SK-N-MC (cell line): ENCODE measurements around the gene NEDD8.

Experiments
- DNase-seq: peaks from one replicate; pipeline ENCODE4 v3.0.0-alpha.2; 2011; ENCODE audit warnings: low read depth, low spot score
- H3K27ac ChIP-seq: fragments of 200-600 bp; sonication (generic); 2 replicates; pipeline ENCODE4 v1.5.1; 2016; ENCODE audit warnings: mixed run types
- H3K36me3 ChIP-seq: fragments of 200-600 bp; sonication (generic); 2 replicates; pipeline ENCODE4 v1.6.1; 2017; ENCODE audit warnings: antibody characterized with exemption, low read length, mixed read lengths; ENCODE audit not compliant: insufficient read depth
- H3K4me3 ChIP-seq: fragments of 200-600 bp; sonication (generic); 2 replicates; pipeline ENCODE4 v1.5.1; 2016
- H3K9ac ChIP-seq: fragments of 200-600 bp; sonication (generic); 2 replicates; pipeline ENCODE4 v1.8.0; 2017; ENCODE audit warnings: mixed run types, mixed read lengths; ENCODE audit not compliant: insufficient read length
- H3K9me3 ChIP-seq: fragments of 200-600 bp; sonication (generic); 2 replicates; pipeline ENCODE4 v1.6.1; 2017; ENCODE audit warnings: low read depth, mild to moderate bottlenecking, antibody characterized with exemption, low read length, moderate library complexity, mixed read lengths
- EZH2 ChIP-seq: fragments of 200-600 bp; sonication (generic); IDR thresholded peaks from one replicate; pipeline ENCODE4 v1.6.1; 2017; ENCODE audit warnings: antibody characterized with exemption
- FOXP2 ChIP-seq: optimal IDR thresholded peaks from 2 replicates; pipeline ENCODE3; 2011; ENCODE audit warnings: mild to moderate bottlenecking, moderate library complexity; ENCODE audit not compliant: insufficient read depth; ENCODE audit errors: extremely low read length, control extremely low read depth
- POLR2AphosphoS5 ChIP-seq: IDR thresholded peaks from 2 replicates; pipeline ENCODE4 v1.6.1; 2012; ENCODE audit warnings: mild to moderate bottlenecking, low read depth, low read length, borderline replicate concordance

Gene NEDD8

GRCh38 chr14:24260780-24261157, 28.6 kb upstream of the NEDD8 start:
- H3K9ac ChIP-seq: no peak overlapping the region
- H3K36me3 ChIP-seq: no peaks in the 10 kb centered on the region
- H3K4me3 ChIP-seq: no peak overlapping the region
- no peak overlapping the region for H3K27ac ChIP-seq
- H3K9me3 ChIP-seq: no peaks in the 10 kb centered on the region
- no peak for DNase-seq
- TF ChIP-seq FOXP2: no peak
- TF ChIP-seq EZH2: no peak
- no peak for TF ChIP-seq POLR2AphosphoS5

- H3K4me3 ChIP-seq: no peak overlapping the region
- TF ChIP-seq FOXP2 (no peak), EZH2 (no peak), POLR2AphosphoS5 (no peak)
- H3K9me3 ChIP-seq: no peaks in the 10 kb centered on the region
- no peaks in the 10 kb centered on the region for H3K36me3 ChIP-seq
- DNase-seq: no peak
- no peak overlapping the region for H3K9ac ChIP-seq
- no peak overlapping the region for H3K27ac ChIP-seq
Observed at GRCh38 chr14:24260026-24260779, 28.0 kb upstream of the NEDD8 start.

GRCh38 chr14:24259282-24260025, 27.3 kb upstream of the NEDD8 start:
- H3K36me3 ChIP-seq: no peaks in the 10 kb centered on the region
- H3K27ac ChIP-seq: no peak overlapping the region
- no peak for TF ChIP-seq POLR2AphosphoS5
- TF ChIP-seq EZH2: no peak
- TF ChIP-seq FOXP2: no peak
- no peaks in the 10 kb centered on the region for H3K9me3 ChIP-seq
- H3K4me3 ChIP-seq: no peak overlapping the region
- H3K9ac ChIP-seq: peak overlapping the region; percentile 10
- DNase-seq: no peak

GRCh38 chr14:24258548-24259265, 26.5 kb upstream of the NEDD8 start:
- TF ChIP-seq FOXP2: no peak
- no peak for TF ChIP-seq POLR2AphosphoS5
- Histone ChIP-seq H3K36me3 (no peaks in the 10 kb centered on the region), H3K9ac (peak overlapping the region; percentile 10), H3K27ac (no peak overlapping the region), H3K4me3 (no peak overlapping the region), H3K9me3 (no peaks in the 10 kb centered on the region)
- no peak for DNase-seq

GRCh38 chr14:24258119-24258518, 26.0 kb upstream of the NEDD8 start:
- TF ChIP-seq FOXP2: no peak
- no peak for TF ChIP-seq POLR2AphosphoS5
- no peak for TF ChIP-seq EZH2
- no peak overlapping the region for H3K9ac ChIP-seq

GRCh38 chr14:24256960-24257359, 24.8 kb upstream of the NEDD8 start:
- Histone ChIP-seq H3K4me3 (no peak overlapping the region), H3K36me3 (no peaks in the 10 kb centered on the region), H3K27ac (no peak overlapping the region), H3K9ac (no peak overlapping the region), H3K9me3 (no peaks in the 10 kb centered on the region)
- no peak for DNase-seq
- no peak for TF ChIP-seq FOXP2
- TF ChIP-seq POLR2AphosphoS5: no peak
- no peak for TF ChIP-seq EZH2

More at GRCh38 chr14:24258119-24258518, 26.0 kb upstream of the NEDD8 start:
- Histone ChIP-seq H3K27ac (no peak overlapping the region), H3K9me3 (no peaks in the 10 kb centered on the region), H3K36me3 (no peaks in the 10 kb centered on the region), H3K4me3 (no peak overlapping the region)
- no peak for DNase-seq

- Histone ChIP-seq H3K27ac (no peak overlapping the region), H3K9me3 (no peaks in the 10 kb centered on the region), H3K4me3 (no peak overlapping the region), H3K36me3 (no peaks in the 10 kb centered on the region), H3K9ac (no peak overlapping the region)
- no peak for DNase-seq
- TF ChIP-seq POLR2AphosphoS5 (no peak), EZH2 (no peak), FOXP2 (no peak)
Observed at GRCh38 chr14:24255931-24256711, 24.0 kb upstream of the NEDD8 start.
